Measurements from ENCODE around the gene UBAC2.

GRCh38 chr13:99385940-99386339 is 185.3 kb downstream of the UBAC2 start:
- TF ChIP-seq MAX (IDR thresholded peaks at IDR 0.05; ENCODE audit: insufficient read depth, insufficient read length) (no peak), CTCF (IDR thresholded peaks at IDR 0.05; ENCODE audit: extremely low read depth in 1 of 2, insufficient read depth in 1 of 2, low read depth in 1 of 2, low read length in 2 of 2) (no peak)
